ENCODE measurements around the gene SLC46A2.

The SLC46A2 gene

DNA sequence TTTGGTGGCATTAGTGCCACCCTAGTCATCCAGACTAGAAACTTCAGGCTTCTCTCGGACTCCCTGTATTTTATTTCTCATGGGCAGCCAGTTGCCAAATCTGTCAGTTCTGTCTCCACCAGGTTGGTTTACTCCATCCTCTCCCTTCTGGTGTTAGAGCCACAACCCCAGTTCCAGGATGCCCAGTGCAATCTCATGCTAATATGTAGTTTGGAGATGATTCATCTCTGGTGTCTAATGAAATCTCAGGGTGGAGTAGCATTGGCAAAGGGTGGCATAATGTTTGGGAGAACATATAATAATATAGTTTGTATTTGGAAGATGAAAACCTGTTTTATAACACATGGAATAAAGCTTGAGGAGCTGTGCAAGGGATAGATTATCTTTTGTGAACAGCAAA lies 30.2 kb downstream of the SLC46A2 start:
- Histone ChIP-seq H3K36me3 (ENCODE audit: insufficient read depth, low read length) (no peaks in the 10 kb centered on the region), H3K9me3 (ENCODE audit: low read depth, low read length) (no peaks in the 10 kb centered on the region), H3K9ac (ENCODE audit: insufficient read length) (no peak overlapping the region), H3K27ac (no peak overlapping the region), H3K4me3 (no peak overlapping the region)
- TF ChIP-seq POLR2AphosphoS5 (IDR thresholded peaks at IDR 0.05; ENCODE audit: borderline replicate concordance, low read depth, low read length) = no peak
- no peak for TF ChIP-seq EZH2 (IDR thresholded peaks at IDR 0.05)
- no peak for TF ChIP-seq FOXP2 (optimal IDR thresholded peaks at IDR 0.05; ENCODE audit: control extremely low read depth, extremely low read length, insufficient read depth)
- no peak for DNase-seq (ENCODE audit: low read depth, low spot score)

DNA sequence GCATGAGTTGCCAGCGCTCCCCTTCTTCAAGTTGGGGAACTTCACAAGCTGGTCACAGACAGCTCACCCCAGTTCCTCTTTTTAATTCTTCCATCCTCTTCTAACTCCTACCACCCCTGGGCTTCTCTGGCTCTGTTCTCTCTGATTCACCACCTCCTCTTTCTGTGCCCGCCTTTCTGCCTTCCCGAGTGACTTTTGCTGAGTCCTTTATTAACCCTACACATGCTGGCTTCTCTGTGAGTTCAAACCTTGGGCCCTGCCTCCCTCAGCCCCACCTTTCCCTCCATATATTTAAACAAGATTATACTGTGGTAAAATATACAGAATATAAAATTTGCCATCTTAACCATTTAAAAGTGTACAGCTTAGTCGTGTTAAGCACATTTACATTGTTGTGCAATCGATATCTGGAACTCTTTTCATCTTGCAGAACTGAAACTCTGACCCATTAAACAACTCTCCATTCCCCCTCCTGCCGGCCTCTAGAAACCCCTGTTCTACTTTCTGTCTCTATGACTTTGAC lies 32.0 kb downstream of the SLC46A2 start:
- Histone ChIP-seq H3K9ac (ENCODE audit: insufficient read length) (no peak overlapping the region), H3K9me3 (ENCODE audit: low read depth, low read length) (no peaks in the 10 kb centered on the region), H3K4me3 (no peak overlapping the region), H3K27ac (no peak overlapping the region), H3K36me3 (ENCODE audit: insufficient read depth, low read length) (no peaks in the 10 kb centered on the region)
- no peak for TF ChIP-seq EZH2 (IDR thresholded peaks at IDR 0.05)
- no peak for TF ChIP-seq POLR2AphosphoS5 (IDR thresholded peaks at IDR 0.05; ENCODE audit: borderline replicate concordance, low read depth, low read length)
- no peak for TF ChIP-seq FOXP2 (optimal IDR thresholded peaks at IDR 0.05; ENCODE audit: control extremely low read depth, extremely low read length, insufficient read depth)
- no peak for DNase-seq (ENCODE audit: low read depth, low spot score)

DNA sequence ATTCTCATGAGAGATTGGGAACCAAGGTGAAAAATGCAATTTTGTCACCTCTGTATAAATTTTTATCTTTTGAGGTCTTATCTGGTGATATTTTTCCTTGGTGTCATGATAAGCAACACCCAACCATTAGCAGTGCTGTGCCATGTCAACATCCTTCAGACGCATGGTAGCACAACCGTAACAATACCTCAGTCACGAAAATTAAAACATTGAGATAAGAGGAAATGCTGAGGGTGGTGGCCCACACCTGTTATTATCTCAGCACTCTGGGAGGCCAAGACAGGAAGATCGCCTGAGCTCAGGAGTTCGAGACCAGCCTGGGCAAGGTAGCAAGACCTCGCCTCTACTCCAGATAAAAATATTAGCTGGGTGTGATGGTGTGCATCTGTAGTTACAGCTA lies 32.7 kb downstream of the SLC46A2 start:
- no peak for DNase-seq (ENCODE audit: low read depth, low spot score)
- no peak overlapping the region for H3K9ac ChIP-seq (ENCODE audit: insufficient read length)
- TF ChIP-seq POLR2AphosphoS5 (IDR thresholded peaks at IDR 0.05; ENCODE audit: borderline replicate concordance, low read depth, low read length) (no peak), EZH2 (IDR thresholded peaks at IDR 0.05) (no peak), FOXP2 (optimal IDR thresholded peaks at IDR 0.05; ENCODE audit: control extremely low read depth, extremely low read length, insufficient read depth) (no peak)
- H3K27ac ChIP-seq = no peak overlapping the region
- H3K36me3 ChIP-seq (ENCODE audit: insufficient read depth, low read length) = no peaks in the 10 kb centered on the region
- no peak overlapping the region for H3K4me3 ChIP-seq
- H3K9me3 ChIP-seq (ENCODE audit: low read depth, low read length) = no peaks in the 10 kb centered on the region

DNA sequence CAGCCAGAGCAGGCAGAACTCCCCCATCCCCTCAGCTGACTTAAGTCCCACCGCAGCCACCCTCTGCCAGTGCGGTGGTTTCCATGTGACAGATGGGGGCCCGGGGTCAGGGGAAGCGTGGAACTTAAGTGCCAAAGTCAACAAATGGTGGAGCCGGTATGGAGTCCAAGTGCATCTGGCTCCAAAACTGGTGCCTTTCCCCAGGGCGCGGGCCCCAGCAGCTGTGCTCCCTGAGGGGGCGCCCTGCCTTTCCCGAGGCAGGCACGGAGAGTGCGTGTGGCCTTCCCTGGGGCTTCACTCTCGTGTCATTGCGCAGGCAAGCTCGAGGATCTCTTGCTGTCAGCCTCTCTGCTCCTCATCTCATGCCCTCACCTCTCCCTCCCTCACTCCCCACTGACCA lies 33.8 kb downstream of the SLC46A2 start:
- no peak for DNase-seq (ENCODE audit: low read depth, low spot score)
- no peak overlapping the region for H3K4me3 ChIP-seq
- H3K9me3 ChIP-seq (ENCODE audit: low read depth, low read length) = no peaks in the 10 kb centered on the region
- TF ChIP-seq POLR2AphosphoS5 (IDR thresholded peaks at IDR 0.05; ENCODE audit: borderline replicate concordance, low read depth, low read length) (no peak), EZH2 (IDR thresholded peaks at IDR 0.05) (no peak), FOXP2 (optimal IDR thresholded peaks at IDR 0.05; ENCODE audit: control extremely low read depth, extremely low read length, insufficient read depth) (no peak)
- no peak overlapping the region for H3K27ac ChIP-seq
- no peak overlapping the region for H3K9ac ChIP-seq (ENCODE audit: insufficient read length)
- no peaks in the 10 kb centered on the region for H3K36me3 ChIP-seq (ENCODE audit: insufficient read depth, low read length)

DNA sequence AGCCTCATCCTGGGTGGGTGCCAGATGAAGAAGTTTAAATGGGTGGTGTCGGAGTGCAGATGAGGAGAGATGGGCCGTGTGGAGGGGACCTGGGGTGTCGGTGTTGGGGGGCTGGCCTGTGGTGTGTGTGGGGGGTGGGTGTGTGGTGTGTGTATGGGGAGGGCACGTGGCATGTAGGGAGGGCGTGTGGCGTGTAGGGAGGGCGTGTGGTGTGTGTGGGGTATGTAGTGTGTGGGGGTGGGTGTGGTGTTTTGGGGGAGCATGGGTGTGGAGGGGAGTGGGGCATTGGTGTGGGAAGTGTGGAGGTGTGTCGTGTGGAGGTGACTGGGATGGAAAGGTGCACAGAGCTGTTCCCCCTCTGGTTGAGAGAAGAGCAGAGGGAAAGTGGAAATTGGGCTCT lies 34.5 kb downstream of the SLC46A2 start:
- H3K9me3 ChIP-seq (ENCODE audit: low read depth, low read length) = no peaks in the 10 kb centered on the region
- TF ChIP-seq EZH2 (IDR thresholded peaks at IDR 0.05) = no peak
- H3K9ac ChIP-seq (ENCODE audit: insufficient read length) = no peak overlapping the region
- H3K27ac ChIP-seq = no peak overlapping the region
- no peak overlapping the region for H3K4me3 ChIP-seq
- DNase-seq (ENCODE audit: low read depth, low spot score) = no peak
- H3K36me3 ChIP-seq (ENCODE audit: insufficient read depth, low read length) = no peaks in the 10 kb centered on the region

DNA sequence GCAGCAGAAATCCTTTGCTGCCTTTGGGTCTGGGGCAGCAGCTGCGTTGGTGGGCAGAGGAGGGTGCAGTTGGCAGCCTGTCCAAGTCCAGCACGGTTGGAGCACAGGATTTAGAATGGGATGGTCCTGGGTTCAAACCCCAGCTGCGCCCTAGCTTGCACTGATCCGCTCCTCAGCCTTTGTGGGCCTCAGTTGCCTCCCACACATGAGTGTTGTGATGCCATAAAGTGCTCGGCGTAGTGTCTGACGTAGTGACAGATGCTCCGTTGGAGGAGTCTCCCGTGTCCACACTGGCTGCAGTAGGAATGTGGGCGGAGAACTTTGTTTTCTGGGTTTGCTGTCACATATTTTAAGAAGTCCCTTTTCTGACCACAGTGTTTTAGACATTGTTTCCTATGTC lies 36.0 kb downstream of the SLC46A2 start:
- Histone ChIP-seq H3K9me3 (ENCODE audit: low read depth, low read length) (no peaks in the 10 kb centered on the region), H3K36me3 (ENCODE audit: insufficient read depth, low read length) (no peaks in the 10 kb centered on the region), H3K27ac (no peak overlapping the region), H3K4me3 (no peak overlapping the region), H3K9ac (ENCODE audit: insufficient read length) (no peak overlapping the region)
- TF ChIP-seq EZH2 (IDR thresholded peaks at IDR 0.05) = no peak
- no peak for TF ChIP-seq POLR2AphosphoS5 (IDR thresholded peaks at IDR 0.05; ENCODE audit: borderline replicate concordance, low read depth, low read length)
- no peak for TF ChIP-seq FOXP2 (optimal IDR thresholded peaks at IDR 0.05; ENCODE audit: control extremely low read depth, extremely low read length, insufficient read depth)
- no peak for DNase-seq (ENCODE audit: low read depth, low spot score)

DNA sequence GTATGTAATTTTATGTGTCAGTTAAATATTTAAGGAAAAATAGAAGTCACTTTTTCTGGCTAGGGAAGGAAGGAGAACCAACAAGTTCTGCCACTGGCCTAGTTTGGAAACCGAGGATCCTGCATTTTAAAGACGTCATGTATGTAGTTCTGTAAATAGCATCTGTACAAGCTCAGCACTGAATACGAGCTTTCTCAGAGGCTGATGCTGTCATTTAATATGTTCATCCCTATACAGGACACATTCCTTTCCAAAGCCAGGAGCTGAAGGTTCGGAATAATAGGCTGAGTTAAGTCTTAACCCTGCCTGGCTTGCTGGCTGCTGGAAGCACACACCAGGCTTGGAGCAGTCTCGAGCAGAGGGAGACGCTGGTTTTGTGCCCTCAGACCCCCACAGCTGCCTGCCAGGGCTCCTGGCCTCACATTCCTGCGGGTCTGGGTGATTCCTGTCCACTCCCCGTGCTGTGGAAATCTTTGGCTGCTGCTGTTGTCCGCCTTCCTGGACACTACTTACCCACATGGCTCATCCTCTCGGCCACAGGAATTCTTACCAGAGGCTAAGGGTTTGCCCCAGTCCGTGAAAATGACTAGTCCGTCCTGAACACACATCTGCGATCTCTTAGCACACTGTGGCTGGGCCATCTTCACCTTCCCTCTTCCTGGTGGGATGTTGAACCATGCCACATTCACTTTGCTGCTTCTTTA lies 36.6 kb downstream of the SLC46A2 start:
- Histone ChIP-seq H3K9ac (ENCODE audit: insufficient read length) (no peak overlapping the region), H3K36me3 (ENCODE audit: insufficient read depth, low read length) (no peaks in the 10 kb centered on the region), H3K27ac (no peak overlapping the region), H3K4me3 (no peak overlapping the region), H3K9me3 (ENCODE audit: low read depth, low read length) (no peaks in the 10 kb centered on the region)
- no peak for DNase-seq (ENCODE audit: low read depth, low spot score)
- TF ChIP-seq FOXP2 (optimal IDR thresholded peaks at IDR 0.05; ENCODE audit: control extremely low read depth, extremely low read length, insufficient read depth) (no peak), POLR2AphosphoS5 (IDR thresholded peaks at IDR 0.05; ENCODE audit: borderline replicate concordance, low read depth, low read length) (no peak), EZH2 (IDR thresholded peaks at IDR 0.05) (no peak)

DNA sequence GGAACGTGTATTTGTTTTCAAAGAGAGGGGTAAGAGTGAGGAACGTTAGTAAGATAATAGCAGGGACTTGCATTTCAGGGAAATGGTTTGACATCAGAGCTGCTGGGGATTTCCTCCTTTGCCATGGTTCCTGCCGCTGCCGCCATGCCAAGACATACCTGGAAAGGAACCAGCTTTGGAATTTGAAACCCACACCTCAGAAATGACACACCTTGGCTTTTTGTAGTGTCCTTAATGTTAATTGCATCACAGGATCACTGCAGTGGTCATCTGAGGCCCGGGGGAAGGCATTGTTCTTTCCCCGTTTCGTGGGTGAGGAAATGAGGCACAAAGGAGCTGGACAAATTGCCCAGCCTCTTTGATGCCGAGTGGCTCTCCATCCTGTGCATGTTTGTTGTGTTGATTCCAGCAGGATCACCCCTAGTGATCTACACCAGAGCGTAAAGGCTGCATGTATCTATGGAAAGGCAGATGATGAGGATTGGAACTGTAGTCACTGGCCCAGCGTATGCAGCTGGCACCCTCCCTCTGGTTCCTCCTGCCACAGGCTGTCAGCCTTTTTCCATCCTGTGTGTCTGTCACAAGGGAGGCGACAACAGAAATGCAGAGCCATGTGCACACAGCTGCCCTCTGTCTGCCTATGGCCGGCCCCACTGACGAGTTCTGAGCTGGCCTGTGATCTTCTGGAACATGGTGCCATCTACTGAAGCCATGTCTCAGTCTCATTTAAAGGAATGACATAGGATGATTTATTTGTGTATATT lies 37.8 kb downstream of the SLC46A2 start:
- Histone ChIP-seq H3K9me3 (ENCODE audit: low read depth, low read length) (no peaks in the 10 kb centered on the region), H3K4me3 (no peak overlapping the region), H3K36me3 (ENCODE audit: insufficient read depth, low read length) (no peaks in the 10 kb centered on the region), H3K9ac (ENCODE audit: insufficient read length) (no peak overlapping the region), H3K27ac (no peak overlapping the region)
- no peak for DNase-seq (ENCODE audit: low read depth, low spot score)
- TF ChIP-seq FOXP2 (optimal IDR thresholded peaks at IDR 0.05; ENCODE audit: control extremely low read depth, extremely low read length, insufficient read depth) (no peak), EZH2 (IDR thresholded peaks at IDR 0.05) (no peak), POLR2AphosphoS5 (IDR thresholded peaks at IDR 0.05; ENCODE audit: borderline replicate concordance, low read depth, low read length) (no peak)

Measured in SK-N-MC (cell line).